Activated CD4-positive, alpha-beta T cell treated with anti-CD3 and anti-CD28 coated beads, Interleukin-2, amount 50 U/mL, for 48 hours (primary cell): ENCODE measurements around the gene STAP2.

Source experiments
- DNase-seq, 2 experiments: peaks; one replicate each; pipeline ENCODE4 v3.0.0-alpha.2; 2020

STAP2 gene, protein sequence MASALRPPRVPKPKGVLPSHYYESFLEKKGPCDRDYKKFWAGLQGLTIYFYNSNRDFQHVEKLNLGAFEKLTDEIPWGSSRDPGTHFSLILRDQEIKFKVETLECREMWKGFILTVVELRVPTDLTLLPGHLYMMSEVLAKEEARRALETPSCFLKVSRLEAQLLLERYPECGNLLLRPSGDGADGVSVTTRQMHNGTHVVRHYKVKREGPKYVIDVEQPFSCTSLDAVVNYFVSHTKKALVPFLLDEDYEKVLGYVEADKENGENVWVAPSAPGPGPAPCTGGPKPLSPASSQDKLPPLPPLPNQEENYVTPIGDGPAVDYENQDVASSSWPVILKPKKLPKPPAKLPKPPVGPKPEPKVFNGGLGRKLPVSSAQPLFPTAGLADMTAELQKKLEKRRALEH

DNA sequence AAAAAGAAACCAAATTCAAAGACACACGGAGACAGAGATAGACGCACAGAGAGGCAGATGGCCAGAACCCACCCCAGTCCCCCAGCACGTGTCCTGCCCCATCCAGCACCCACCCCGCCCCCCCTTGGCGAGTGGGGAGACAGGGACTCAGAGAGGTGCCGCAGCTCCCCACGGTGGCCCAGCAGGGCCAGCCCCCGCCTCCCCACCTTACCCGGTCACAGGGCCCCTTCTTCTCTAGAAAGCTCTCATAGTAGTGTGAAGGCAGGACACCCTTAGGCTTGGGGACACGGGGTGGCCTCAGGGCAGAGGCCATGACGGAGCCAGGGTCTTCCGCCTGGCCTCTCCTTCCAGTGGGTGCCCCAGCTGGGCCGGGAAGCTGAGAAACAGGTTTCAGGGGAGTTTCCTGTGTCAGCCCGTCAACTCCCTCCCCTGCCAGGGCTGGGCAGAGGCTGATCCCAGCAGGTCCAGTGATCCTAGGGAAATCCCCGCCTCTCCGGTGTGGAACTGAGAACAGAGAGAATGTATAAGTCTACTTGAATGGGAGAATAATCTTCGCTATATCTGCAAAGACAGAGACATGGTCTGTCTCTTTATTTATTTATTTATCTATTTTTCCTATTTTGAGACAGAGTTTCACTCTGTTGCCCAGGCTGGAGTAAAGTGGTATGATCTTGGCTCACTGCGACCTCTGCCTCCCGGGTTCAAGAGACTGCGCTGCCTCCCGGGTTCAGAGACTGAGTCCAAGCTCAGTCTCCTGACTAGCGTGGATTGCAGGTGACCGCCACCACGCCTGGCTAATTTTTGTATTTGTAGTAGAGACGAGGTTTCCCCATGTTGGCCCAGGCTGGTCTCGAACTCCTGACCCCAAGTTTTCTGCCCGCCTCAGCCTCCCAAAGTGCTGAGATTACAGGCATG, at the start of gene STAP2:
Gene STAP2 (minus strand): TSS at position 387 of the 915 bp plus-strand sequence. CDS start 74 bp downstream, at position 313.
- peak; percentile 40 to 52 for DNase-seq

DNA sequence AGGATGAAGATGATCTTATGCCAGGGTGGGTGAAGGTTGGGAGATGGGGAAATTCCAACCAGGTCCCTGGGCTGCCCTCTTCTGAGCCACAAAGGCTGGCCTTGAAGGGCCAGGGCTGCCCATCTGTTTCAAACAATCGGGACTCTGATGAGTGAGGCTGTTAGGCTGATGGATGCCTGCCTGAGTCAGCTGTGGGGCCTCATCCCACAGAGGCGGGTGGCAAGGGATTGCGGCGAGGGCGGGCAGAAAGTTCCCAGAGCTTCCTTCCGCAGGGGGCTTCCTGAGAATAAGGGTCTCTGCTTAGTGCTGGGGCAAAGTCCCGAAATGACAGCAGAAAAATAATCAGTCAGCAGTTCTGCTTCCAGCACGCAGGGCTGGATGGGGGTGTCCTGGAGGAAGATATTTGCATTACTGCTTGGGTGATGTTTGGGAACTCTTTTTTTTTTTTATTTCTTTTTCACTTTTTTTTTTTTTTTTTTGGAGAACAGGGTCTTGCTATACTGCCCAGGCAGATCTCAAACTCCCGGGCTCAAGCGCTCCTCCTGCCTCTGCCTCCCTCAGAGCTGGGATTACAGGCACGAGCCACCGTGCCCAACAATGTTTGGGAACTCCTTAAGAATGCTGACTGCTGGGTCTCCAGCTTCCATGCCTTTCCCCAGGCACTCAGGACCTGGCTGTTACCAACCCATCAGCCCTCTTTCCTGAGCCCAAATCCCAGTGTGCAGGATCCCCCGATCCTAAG, 47.6 kb upstream of the STAP2 start:
- DNase-seq = no peak

DNA sequence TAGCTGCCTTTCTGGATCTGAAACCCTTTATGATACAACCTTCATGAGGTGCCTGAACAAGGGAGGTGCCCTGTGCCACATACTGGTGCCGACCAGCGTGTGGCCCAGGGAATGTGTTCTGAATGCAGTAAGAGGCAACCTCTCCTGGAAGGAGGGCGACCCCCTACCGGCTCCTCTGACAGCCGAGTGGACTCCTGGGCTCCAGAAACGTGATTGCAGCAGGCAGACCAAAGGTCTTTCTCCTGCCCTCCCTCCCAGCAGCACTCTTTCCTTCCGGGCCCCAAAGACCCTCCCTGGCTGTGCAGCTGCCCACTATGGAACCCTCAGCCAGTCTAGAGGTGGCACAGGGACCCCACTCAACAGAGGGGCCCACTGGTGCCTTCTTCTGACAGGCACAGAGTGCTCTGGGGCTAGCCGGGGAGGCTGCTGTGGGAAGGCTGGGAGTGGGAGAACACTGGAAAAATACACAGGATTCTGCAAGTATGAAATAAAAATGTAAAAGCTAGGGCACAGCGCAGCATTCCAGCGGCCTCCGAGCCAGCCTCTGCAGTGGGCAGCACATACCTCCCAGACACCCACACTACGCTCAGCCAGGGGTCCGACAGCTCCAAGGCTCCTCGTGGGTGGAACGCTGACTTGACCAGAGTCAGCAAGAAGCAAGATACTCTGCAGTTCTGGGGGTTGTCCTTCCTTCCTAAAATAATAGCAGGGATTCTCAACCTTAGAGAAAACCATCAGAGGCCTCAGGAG, 46.8 kb upstream of the STAP2 start:
- no peak for DNase-seq

DNA sequence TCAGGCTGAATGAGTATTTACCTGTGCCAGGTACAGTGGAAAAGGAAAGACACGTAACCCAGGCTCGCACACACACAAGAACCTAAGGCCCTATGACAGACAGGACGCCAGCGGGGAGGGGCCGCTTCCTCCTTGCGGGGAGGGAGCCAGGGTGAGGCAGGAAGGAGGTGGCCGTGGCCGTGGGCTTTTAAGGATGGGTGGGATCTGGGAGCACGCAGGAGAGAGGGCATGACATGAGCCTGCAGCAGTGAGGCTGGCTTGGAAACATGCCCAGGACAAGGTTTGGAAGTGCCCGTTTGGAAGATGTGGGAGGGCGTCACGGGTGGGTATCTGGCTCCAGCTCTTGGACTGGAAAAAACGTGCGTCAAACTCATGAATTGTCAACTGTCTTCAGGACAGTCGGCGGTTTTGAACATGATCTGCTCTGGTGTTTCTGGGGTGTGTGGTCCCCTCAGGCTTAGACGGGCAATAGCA, 41.7 kb upstream of the STAP2 start:
- DNase-seq = peak; percentile 58 to 63

DNA sequence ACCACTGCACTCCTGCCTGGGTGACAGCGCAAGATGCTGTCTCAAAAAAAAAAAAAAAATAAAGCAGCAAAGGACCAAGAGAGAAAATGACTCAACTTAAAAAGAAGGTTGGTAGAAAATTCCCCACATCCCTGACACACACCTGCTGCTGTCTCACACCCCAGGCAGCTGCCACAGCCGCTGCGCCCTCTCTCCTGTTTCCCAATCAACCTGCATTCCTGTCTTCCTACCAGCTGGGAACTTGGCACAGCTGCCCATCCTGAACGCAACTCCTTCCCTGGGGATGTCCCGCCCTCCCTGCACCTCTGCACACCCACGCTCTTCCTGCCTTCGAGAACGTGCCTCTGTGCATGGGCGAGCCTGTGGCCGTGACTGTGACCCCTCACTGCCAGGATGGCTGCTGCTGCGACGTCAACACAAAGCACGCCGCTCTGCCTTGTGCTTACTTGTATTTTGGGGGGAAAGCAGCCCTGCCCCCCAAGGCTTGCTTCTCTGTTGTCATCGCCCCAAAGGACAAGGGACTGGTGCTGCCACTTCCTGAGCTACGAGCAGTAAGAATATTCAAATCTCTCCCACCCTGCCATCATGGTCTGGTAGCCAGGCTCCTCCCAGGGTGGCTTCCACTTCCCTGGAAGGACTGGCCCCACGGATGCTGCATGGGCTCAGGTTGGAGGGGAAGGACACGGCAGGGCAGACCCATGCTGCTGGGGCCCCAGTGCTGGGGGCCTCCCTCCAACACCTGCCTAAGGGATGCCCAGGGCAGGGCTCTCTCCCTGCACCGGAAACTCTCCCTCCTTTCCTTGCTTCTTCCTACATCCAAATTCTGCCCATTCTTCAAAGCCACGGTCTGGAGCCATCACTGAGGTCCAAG, 41.0 kb upstream of the STAP2 start:
- DNase-seq = peak; percentile 56 to 60

DNA sequence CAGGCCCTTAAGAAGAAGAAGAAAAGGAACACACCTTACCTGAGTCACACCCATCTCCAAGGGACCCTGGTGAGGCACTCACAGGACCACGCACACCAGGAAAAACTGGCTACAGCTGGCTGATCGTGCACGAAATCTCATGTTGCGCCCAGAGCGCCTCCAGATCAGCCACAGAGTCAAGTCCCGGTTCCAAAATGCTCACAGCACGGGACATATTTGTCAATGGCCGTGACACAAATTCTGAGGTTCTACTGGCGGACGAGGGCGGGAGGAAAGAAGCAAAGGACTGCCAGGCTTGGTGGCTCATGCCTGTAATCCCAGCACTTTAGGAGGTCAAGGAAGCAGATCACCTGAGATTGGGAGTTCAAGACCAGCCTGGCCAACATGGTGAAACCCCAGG, 40.3 kb upstream of the STAP2 start:
- DNase-seq = no peak

DNA sequence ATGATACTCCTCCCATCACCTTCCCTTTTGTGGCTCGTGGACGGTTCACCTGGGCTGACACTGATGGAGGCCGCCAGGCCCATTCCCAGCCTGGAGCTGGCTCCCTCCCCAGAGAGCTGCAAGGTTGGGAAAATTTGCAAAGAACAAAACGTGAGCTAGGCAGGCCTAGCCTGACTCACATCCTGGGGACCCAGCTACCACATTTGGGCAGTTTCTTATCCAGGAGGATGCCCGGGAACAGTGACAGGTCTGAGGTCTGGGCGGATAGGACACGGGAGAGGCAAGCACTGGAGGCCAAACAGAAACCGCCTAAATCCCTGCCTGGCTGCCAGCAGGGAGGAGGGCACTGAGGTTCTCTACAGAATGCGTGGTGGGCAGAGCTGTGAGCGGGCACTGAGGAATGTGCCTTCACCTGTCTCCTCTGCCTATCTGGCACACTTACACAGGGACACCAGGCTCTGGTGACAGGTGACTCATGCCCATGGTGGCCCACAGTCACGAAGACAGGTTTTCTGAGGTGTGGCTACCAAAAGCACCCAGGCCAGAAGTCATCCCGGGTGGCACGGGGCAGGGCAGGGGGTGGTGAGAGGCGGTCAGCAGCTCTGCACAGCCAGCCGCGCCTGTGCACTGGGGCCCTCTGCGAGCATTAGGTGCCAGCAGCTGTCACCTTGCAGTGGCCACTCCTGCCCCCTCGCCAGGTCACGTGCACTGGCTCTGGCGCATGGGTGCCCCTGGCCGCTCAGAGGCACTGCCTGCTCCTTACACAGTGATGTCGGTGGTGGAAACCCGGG, 38.6 kb upstream of the STAP2 start:
- DNase-seq = no peak

DNA sequence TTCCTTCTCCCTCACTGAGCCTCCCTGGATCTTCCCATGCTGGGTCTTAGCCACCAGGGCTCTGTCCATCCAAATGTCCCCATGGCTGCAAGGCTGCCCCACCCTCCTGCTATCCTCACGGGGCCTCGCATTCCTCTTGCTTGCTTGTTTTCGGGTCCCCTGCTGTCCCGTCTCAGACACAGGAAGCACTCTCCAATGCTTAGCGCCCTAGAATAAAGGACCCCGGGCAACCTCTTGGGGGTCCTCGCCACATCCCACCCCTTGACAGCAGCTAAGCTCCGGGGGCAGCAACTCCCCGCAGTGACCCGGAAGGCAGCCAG, 38.0 kb upstream of the STAP2 start:
- no peak for DNase-seq

DNA sequence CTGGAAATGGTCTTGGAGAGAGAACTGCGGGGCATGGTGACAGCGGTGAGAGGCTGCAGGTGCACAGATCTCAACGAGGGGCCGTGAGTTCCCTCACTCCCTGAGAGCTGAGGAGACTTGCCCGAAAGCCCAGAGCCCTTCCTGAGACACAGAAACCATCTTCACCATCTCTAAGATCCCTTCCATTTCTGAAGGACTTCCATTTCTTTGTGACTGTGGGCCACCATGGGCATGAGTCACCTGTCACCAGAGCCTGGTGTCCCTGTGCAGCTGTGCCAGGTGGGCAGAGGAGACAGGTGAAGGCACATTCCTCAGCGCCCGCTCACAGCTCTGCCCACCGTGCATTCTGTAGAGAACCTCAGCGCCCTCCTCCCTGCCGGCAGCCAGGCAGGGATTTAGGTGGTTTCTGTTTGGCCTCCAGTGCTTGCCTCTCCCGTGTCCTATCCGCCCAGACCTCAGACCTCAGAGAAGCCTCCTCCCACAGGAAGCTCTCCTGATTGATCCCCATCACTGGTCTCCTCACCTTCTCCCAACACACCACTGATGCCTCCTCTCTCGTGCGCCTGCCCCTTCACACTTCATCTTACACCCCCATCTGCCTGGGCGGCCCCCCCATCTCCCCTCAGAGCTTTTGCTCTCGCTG, 37.5 kb upstream of the STAP2 start:
- DNase-seq = no peak

DNA sequence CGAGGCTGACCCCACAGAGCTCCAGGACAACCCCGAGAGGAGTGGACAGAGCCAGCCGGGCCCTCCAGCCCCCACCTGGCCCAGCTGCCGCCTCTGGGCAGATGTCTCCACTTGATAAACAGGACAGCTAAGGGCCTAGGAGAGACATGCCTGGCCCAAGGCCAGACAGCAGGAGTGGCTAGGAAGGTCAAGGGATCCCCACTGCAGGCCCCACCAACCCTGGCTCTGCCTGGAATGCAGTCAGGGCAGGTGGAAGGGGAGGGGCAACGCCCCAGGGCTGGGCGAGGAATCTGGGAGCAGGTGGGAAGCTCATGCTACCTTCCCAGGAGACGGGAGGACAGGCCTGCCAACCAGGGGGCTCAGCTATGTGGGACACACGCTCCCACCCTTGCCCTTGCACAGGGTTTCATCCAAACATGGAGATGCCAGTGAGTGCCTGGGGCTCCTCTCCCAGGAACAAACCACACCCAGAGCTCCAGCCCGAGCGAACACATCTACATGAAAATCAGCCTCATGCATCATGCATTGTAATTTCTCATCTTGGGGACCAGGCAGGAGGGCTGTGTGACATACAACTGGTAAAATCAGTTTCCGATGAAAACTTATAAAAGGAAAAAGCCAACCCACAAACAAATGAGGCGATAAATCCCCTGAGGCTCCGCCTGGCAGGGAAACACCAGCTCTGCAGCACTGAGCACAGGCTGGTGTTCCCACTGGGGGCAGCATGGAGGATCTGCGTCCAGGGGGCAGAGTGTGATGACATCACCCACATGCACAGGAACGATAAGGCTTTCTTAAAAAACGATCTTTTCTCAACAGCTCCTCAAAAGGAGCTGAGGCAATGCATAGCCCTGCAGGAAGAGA, 36.8 kb upstream of the STAP2 start:
- DNase-seq = no peak

DNA sequence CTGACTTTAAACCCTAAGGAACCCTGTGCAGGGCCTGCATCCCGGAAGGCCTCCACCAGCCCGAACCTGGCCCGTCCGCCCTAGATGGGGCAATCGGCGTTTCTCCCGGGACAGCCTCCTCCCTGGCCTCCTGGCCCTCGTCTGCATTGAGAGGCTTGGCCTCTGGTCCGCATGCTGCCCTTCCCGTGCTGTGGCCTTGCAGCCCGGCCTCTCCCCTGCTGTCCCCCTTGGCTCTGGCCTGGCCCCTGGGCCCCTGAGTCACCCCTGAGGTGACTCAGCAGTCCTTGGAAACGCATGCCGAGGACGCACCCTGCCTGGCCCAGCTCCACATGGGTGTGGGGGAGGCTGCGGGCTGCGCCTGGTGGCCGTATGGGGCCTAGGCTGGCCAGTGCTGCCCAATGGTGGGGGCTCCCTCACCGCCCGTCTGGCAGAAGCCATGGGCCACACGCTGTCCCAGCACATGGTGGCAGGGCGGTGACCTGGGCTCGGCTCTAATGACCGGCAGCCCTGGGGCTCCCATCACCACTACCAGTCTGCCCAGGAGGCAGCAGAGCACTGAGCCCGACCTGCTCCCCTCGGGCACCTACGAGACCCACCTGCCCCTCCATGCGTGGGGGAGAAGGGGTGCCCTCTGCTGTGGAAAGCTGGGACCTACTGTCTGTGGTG, 36.0 kb upstream of the STAP2 start:
- no peak for DNase-seq

DNA sequence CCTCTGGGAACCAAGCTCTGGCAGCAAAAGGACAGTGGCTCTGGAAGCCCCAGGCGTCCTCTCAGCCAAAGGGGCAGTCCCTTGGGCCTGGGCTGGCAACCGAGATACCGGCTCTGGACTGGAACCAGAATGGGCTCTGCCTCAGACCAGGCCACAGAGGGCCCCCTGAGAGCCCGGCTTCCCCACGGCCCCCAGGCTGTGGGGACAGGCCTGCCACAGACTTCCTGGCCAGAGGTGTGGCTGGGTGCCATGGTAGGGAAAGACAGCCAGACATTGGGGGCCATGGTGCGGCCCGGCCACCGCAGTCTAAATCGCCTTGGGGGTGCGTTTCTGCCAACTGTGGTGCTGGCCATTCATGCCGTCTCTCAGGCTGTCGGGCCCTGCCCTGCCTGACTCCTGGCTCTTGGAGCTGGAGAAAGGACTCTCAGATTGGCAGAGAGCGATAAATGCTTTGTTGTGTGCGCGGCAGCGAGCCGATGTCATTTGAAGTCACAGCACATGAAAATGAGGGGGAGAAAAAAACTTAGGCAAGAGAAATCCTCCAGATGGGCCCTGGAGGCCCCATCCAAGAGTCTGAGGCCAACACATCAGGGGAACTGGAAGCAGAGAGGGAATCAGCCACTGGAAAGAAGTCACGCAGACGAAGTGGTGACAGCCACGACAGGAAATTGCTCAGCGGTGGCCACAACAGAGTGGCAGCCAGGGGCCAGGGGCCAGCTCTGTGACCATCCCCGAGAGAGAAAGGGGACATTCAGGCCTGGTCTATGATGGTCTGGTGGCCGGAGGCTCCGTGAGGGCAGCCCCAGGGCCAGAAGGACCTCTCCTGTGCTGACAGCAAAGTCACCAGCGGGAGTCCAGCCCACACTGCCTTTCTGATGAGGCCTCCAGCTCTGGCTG, 35.2 kb upstream of the STAP2 start:
- no peak for DNase-seq

DNA sequence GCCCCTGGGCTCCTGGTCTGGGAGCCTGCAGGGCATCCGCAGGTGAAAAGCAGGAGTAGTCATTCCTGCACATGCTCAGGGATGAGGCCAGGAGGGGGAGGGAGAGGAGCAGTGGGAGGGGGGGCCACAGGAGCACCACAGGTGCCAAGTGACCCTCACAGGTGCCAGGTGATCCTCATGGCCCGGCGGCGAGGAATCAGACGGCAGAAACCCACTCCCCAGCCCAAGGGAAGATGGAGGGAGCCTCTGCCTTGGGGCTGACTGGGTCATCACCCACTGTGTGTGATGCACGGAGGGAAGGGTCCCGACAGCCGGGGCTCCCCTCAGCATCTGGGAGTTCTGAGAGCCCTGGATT, 34.4 kb upstream of the STAP2 start:
- DNase-seq = no peak

DNA sequence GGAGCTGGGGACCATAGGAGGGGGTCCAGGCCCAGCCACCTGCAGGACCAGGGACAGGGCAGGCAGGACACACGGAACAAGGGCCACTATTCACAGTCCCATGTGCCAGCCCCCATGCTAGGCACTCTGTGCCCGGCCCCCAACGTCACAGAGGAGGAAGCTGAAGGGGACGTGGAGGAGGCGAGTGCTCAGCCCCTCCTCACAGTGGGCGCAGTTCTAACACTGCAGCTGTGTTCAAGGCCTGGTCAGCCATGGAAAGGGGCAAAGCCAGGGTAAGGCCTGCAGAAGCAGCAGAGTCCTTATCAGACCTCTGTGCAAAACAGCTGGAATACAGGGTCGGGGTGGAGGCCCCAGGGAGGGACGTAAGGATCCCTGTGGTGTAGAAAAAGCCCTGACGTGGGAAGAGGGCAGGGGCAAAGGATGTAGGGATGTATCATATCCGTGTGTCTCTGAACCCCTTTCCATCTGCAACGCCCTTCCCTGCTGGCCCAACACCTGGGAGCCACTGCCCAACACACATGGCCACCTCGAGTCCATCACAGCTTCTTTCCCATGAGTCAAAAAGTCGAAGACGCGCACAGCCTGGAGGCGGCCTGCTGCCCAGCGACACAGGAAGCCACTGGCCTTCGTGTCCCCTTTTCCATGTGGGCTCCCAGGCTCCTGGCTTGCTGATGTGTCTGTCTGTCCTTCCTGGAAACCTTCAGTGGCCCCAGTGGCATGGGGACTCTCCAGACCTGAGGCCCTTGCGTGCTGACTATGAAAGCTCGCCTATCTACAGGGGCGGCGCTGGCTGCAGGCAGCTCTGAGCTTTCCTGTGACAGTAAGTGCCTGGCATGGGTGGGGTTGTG, 33.8 kb upstream of the STAP2 start:
- DNase-seq = no peak

DNA sequence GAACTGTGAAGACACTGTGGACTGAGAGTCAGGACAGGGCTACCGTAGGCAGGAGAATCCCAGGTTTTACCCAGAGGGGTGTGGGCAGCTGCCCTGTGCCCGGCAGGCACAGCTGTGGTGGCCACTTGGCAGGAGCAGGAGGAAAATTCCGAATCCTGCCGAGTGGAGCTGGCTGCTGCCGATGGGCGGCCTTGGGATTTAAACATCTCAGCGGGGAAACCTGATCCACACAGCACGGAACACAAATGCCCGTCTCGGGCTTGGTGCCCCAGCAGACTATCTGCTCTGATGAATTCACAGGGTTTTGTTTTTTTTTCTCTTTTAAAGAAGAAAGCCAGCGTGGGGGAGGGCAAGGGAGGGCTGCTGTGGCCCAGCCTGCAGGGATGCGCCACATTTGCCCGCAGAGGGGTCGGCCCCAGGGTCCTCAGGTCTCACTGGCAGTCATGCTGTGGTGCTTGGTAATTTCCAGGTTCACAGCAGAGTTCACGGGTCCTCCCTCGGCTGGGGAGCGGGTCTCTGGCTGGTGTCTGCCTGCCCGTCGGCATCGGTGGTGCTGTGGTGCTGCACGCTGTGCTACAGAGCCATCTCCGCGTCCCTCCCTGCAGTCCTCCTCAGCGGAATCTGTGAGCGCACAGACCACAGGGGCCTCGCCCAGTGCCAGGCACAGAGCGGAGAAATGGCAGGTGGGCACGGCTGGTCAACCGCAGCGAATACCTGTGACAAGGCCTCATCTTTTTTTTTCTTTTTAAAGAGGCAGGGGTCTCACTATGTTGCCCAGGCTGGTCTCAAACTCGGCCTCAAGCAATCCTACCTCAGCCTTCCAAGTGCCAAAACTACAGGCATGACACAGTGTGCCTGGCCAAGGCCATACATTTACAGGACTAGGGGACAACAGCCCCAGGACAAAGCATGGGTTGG, 32.9 kb upstream of the STAP2 start:
- DNase-seq = no peak
